Prostate gland (tissue), 2 donors: ENCODE results near the gene CCDC83.

Source experiments
- CTCF ChIP-seq, 4 experiments: fragments of 200-600 bp in 2 of 4; fragments of 450-650 bp in 2 of 4; sonication (generic) in 2 of 4; IDR thresholded peaks; 1 replicate in 3 of 4; 2 replicates in 1 of 4; pipeline ENCODE4 v1.5.1; 2016 to 2019; ENCODE audit warnings: antibody characterized with exemption in 4 of 4, mild to moderate bottlenecking in 2 of 4, moderate library complexity in 2 of 4
- POLR2A ChIP-seq: fragments of 450-650 bp; IDR thresholded peaks from one replicate; pipeline ENCODE4 v1.6.1; 2016; ENCODE audit warnings: antibody characterized with exemption, mild to moderate bottlenecking
- POLR2AphosphoS5 ChIP-seq: sonication (generic); formaldehyde crosslinking; IDR thresholded peaks from one replicate; pipeline ENCODE4 v1.6.1; 2017; ENCODE audit warnings: antibody characterized with exemption

DNA sequence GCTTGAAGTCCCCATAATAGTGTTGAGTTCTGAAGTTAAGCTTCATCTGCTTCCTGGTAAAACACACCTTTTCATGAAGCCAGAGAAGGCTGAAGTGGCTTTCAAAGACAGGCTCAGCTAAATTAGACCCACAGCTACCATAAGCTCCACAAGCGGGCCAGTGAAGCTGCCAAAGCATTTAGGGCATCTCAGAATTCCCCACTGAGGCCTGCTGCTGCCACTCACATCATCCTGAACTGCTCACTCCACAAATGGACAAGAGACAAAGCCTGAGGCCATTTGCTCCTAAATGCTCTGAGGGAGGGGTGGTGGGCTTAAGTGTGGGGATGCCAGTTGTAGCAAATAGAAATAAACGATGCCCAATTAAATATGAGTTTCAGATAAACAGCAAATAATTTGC lies 14.6 kb downstream of the CCDC83 start:
- TF ChIP-seq CTCF (IDR thresholded peaks at IDR 0.05), result no peak
- TF ChIP-seq POLR2A, result no peak
- TF ChIP-seq POLR2AphosphoS5, result no peak
